HEK293 (cell line): ENCODE data around the gene SPTA1.

ENCODE experiments used
- CTCF ChIA-PET: fragments of 350-600 bp; formaldehyde crosslinking; extraction: SDS; loops from one replicate; lab custom pipeline; 2021; ENCODE audit warnings: antibody characterized with exemption; lab: Yijun Ruan, JAX
- POLR2A ChIA-PET: fragments of 300-600 bp; formaldehyde crosslinking; extraction: SDS; loops from one replicate; lab custom pipeline; 2020; ENCODE audit warnings: antibody characterized with exemption, inconsistent platforms; lab: Yijun Ruan, JAX
- H3K27ac ChIP-seq: fragments of 200-500 bp; sonication (Bioruptor generic); 2 replicates; pipeline ENCODE4 v1.5.1; 2014; ENCODE audit warnings: low read depth, low read length, control low read depth, inconsistent platforms; ENCODE audit errors: extremely low read depth
- H3K36me3 ChIP-seq, 2 experiments: fragments of 200-500 bp in 1 of 2; sonication (Bioruptor generic) in 1 of 2; 1 replicate in 1 of 2; 2 replicates in 1 of 2; pipeline ENCODE4 v1.5.1; 2014 to 2017; ENCODE audit warnings: inconsistent platforms in 2 of 2, low read length in 2 of 2; ENCODE audit not compliant: control insufficient read depth in 2 of 2, insufficient read depth in 1 of 2
- H3K4me1 ChIP-seq: fragments of 200-500 bp; sonication (Bioruptor generic); 2 replicates; pipeline ENCODE4 v1.5.1; 2014; ENCODE audit warnings: mild to moderate bottlenecking, low read length, inconsistent platforms; ENCODE audit not compliant: control insufficient read depth, insufficient read depth
- H3K4me3 ChIP-seq: 2 replicates; pipeline ENCODE4 v1.5.1; 2011; ENCODE audit warnings: low read depth, mild to moderate bottlenecking, control low read depth, low read length, moderate library complexity
- H3K9me3 ChIP-seq: fragments of 200-500 bp; sonication (Bioruptor generic); 2 replicates; pipeline ENCODE4 v1.5.1; 2014; ENCODE audit warnings: low read depth, low read length, inconsistent platforms; ENCODE audit not compliant: control insufficient read depth, insufficient read depth
- GFI1B ChIP-seq: fragments of 450-650 bp; formaldehyde crosslinking; IDR thresholded peaks from 2 replicates; pipeline ENCODE4 v1.5.1; 2016; ENCODE audit warnings: missing biosample characterization, missing genetic modification characterization
- GLIS1 ChIP-seq: fragments of 450-650 bp; formaldehyde crosslinking; IDR thresholded peaks from 2 replicates; pipeline ENCODE4 v1.5.1; 2016; ENCODE audit warnings: missing biosample characterization, missing genetic modification characterization
- HOXD13 ChIP-seq: sonication (generic); formaldehyde crosslinking; IDR thresholded peaks from 2 replicates; pipeline ENCODE4 v1.8.0; 2022; ENCODE audit warnings: missing genetic modification reagents, borderline replicate concordance
- KLF9 ChIP-seq: fragments of 450-650 bp; formaldehyde crosslinking; IDR thresholded peaks from 2 replicates; pipeline ENCODE4 v1.5.1; 2016; ENCODE audit warnings: missing biosample characterization, missing genetic modification characterization, low read depth
- SP3 ChIP-seq: fragments of 450-650 bp; formaldehyde crosslinking; IDR thresholded peaks from 2 replicates; pipeline ENCODE4 v1.5.1; 2016; ENCODE audit warnings: missing biosample characterization, missing genetic modification characterization
- TCF7L2 ChIP-seq: IDR thresholded peaks from 2 replicates; pipeline ENCODE4 v1.6.1; 2011; ENCODE audit warnings: low read depth, mild to moderate bottlenecking, inconsistent platforms, low read length, moderate library complexity, borderline replicate concordance
- TSHZ1 ChIP-seq: fragments of 450-650 bp; formaldehyde crosslinking; IDR thresholded peaks from 2 replicates; pipeline ENCODE4 v1.5.1; 2016; ENCODE audit warnings: missing biosample characterization, missing genetic modification characterization, borderline replicate concordance
- ZBTB10 ChIP-seq: fragments of 450-650 bp; formaldehyde crosslinking; IDR thresholded peaks from 2 replicates; pipeline ENCODE4 v1.5.1; 2016; ENCODE audit warnings: missing biosample characterization, missing genetic modification characterization
- ZNF121 ChIP-seq: fragments of 450-650 bp; formaldehyde crosslinking; IDR thresholded peaks from 2 replicates; pipeline ENCODE4 v1.5.1; 2016; ENCODE audit warnings: missing biosample characterization, missing genetic modification characterization
- ZNF155 ChIP-seq: fragments of 450-650 bp; formaldehyde crosslinking; IDR thresholded peaks from 2 replicates; pipeline ENCODE4 v1.5.1; 2016; ENCODE audit warnings: missing biosample characterization, missing genetic modification characterization
- ZNF24 ChIP-seq: fragments of 450-650 bp; formaldehyde crosslinking; IDR thresholded peaks from 2 replicates; pipeline ENCODE4 v1.5.1; 2016; ENCODE audit warnings: missing biosample characterization, missing genetic modification characterization
- ZNF518A ChIP-seq: fragments of 450-650 bp; formaldehyde crosslinking; conservative IDR thresholded peaks from 2 replicates; pipeline ENCODE4 v1.5.1; 2016; ENCODE audit warnings: low read depth, missing biosample characterization, missing genetic modification characterization
- ZNF596 ChIP-seq: fragments of 450-650 bp; IDR thresholded peaks from 2 replicates; pipeline ENCODE4 v1.5.0; 2018; ENCODE audit warnings: missing biosample characterization, mild to moderate bottlenecking, missing genetic modification characterization, moderate library complexity
- ZNF639 ChIP-seq: fragments of 450-650 bp; formaldehyde crosslinking; IDR thresholded peaks from 2 replicates; pipeline ENCODE4 v1.5.1; 2016; ENCODE audit warnings: missing biosample characterization, missing genetic modification characterization
- ZNF692 ChIP-seq: fragments of 450-650 bp; formaldehyde crosslinking; IDR thresholded peaks from 2 replicates; pipeline ENCODE4 v1.5.1; 2016; ENCODE audit warnings: missing biosample characterization, missing genetic modification characterization
- ZNF76 ChIP-seq: fragments of 450-650 bp; formaldehyde crosslinking; IDR thresholded peaks from 2 replicates; pipeline ENCODE4; 2016; ENCODE audit warnings: low read depth, missing biosample characterization, missing genetic modification characterization, borderline replicate concordance
- ZNF768 ChIP-seq: fragments of 450-650 bp; formaldehyde crosslinking; IDR thresholded peaks from 2 replicates; pipeline ENCODE4 v1.5.1; 2018; ENCODE audit warnings: missing biosample characterization, mild to moderate bottlenecking, missing genetic modification characterization
- ZNF843 ChIP-seq: fragments of 450-650 bp; formaldehyde crosslinking; IDR thresholded peaks from 2 replicates; pipeline ENCODE4 v1.5.1; 2016; ENCODE audit warnings: missing biosample characterization, missing genetic modification characterization

The SPTA1 gene

GRCh38 chr1:158607296-158607695, 79.2 kb downstream of the SPTA1 start:
- H3K27ac ChIP-seq: no peak overlapping the region
- TF ChIP-seq SP3 (tag by site-specific recombination) (no peak), ZNF768 (tag by site-specific recombination) (no peak), KLF9 (tag by site-specific recombination) (no peak), ZNF639 (tag by site-specific recombination) (no peak), ZNF518A (tag by site-specific recombination) (no peak)
- CTCF ChIA-PET: no interaction called here
- no peaks in the 10 kb centered on the region for H3K36me3 ChIP-seq
- H3K4me1 ChIP-seq: no peaks in the 10 kb centered on the region
- H3K4me3 ChIP-seq: no peak overlapping the region
- no peaks in the 10 kb centered on the region for H3K9me3 ChIP-seq
- POLR2A ChIA-PET: no interaction called here

GRCh38 chr1:158604968-158605367, 81.5 kb downstream of the SPTA1 start, which contains the start of gene OR10Z1:
OR10Z1 (plus strand) TSS chr1:158605268; CDS start chr1:158606439, 1,171 bp downstream.
- Histone ChIP-seq H3K4me1 (no peaks in the 10 kb centered on the region), H3K27ac (no peak within 1 kb of the TSS), H3K36me3 (no peaks in the 10 kb centered on the region), H3K9me3 (no peaks in the 10 kb centered on the region), H3K4me3 (no peak within 1 kb of the TSS)
- POLR2A ChIA-PET: no interaction called here
- TF ChIP-seq HOXD13 (CRISPR knock-in tag): no peak
- TF ChIP-seq TSHZ1 (tag by site-specific recombination): no peak
- no peak for TF ChIP-seq TCF7L2
- TF ChIP-seq GFI1B (tag by site-specific recombination): no peak
- no peak for TF ChIP-seq ZNF596 (tag by site-specific recombination)
- TF ChIP-seq ZNF843: no peak
- no peak for TF ChIP-seq ZNF692 (tag by site-specific recombination)
- TF ChIP-seq ZBTB10: no peak
- no peak for TF ChIP-seq ZNF24 (tag by site-specific recombination)
- no peak for TF ChIP-seq ZNF155 (tag by site-specific recombination)
- no peak for TF ChIP-seq GLIS1
- TF ChIP-seq ZNF121: no peak
- TF ChIP-seq ZNF76 (tag by site-specific recombination): no peak
- CTCF ChIA-PET: no interaction called here
